Mucosa of rectum (tissue), 2 donors: ENCODE results near the gene PLRG1.
"Not testable (repeated sequence)": the region's sequence is repeated elsewhere in the genome, so short reads cannot be mapped to it uniquely, and the experiment has no call there.

ENCODE experiments used
- H3K27ac ChIP-seq, 2 donors: one replicate each; pipeline ENCODE4 v1.7.0; 2013; ENCODE audit warnings: inconsistent platforms in 2 of 2, low read depth in 2 of 2, low read length in 2 of 2
- H3K27me3 ChIP-seq, 2 donors: one replicate each; pipeline ENCODE4 v1.7.0; 2013; ENCODE audit warnings: low read length in 2 of 2; ENCODE audit not compliant: control insufficient read depth in 2 of 2, insufficient read depth in 2 of 2
- H3K36me3 ChIP-seq, 2 donors: one replicate each; pipeline ENCODE4 v1.7.0; 2013; ENCODE audit warnings: low read length in 2 of 2; ENCODE audit not compliant: control insufficient read depth in 2 of 2, insufficient read depth in 2 of 2
- H3K4me1 ChIP-seq, 2 donors: one replicate each; pipeline ENCODE4 v1.7.0; 2013; ENCODE audit warnings: low read length in 2 of 2, mild to moderate bottlenecking in 1 of 2; ENCODE audit not compliant: control insufficient read depth in 2 of 2, insufficient read depth in 2 of 2
- H3K4me3 ChIP-seq, 2 donors: one replicate each; pipeline ENCODE4 v1.7.0; 2013; ENCODE audit warnings: low read length in 2 of 2
- H3K9ac ChIP-seq, 2 donors: one replicate each; pipeline ENCODE4 v1.7.0; 2013; ENCODE audit warnings: low read length in 2 of 2, low read depth in 1 of 2, mild to moderate bottlenecking in 1 of 2
- H3K9me3 ChIP-seq, 2 donors: one replicate each; pipeline ENCODE4 v1.7.0; 2013; ENCODE audit warnings: low read length in 2 of 2; ENCODE audit not compliant: control insufficient read depth in 2 of 2
- donor health status: healthy.
- donor health status: Normal muscosa, but diverticular disease.

PLRG1 gene

GRCh38 chr4:154549894-154550790 lies at the start of gene PLRG1:
PLRG1 (minus strand) TSS chr4:154550400; CDS start chr4:154550308, 92 bp downstream.
- Histone ChIP-seq H3K36me3 (peaks cover 15 to 18% of the 10 kb centered on the region in 2 donors), H3K27ac (peak within 1 kb of the TSS; percentile 44 to 60), H3K4me3 (peak within 1 kb of the TSS; percentile 83 to 99), H3K4me1 (peaks cover 9 to 11% of the 10 kb centered on the region in 2 donors), H3K27me3 (no peaks in the 10 kb centered on the region), H3K9me3 (no peaks in the 10 kb centered on the region), H3K9ac (peak within 1 kb of the TSS; percentile 80 to 97)

GRCh38 chr4:154597798-154598774 lies 47.9 kb upstream of the PLRG1 start:
- no peaks in the 10 kb centered on the region for H3K27me3 ChIP-seq
- H3K9me3 ChIP-seq = no peaks in the 10 kb centered on the region
- H3K9ac ChIP-seq = no peak overlapping the region
- no peak overlapping the region for H3K4me3 ChIP-seq
- no peak overlapping the region for H3K27ac ChIP-seq
- no peaks in the 10 kb centered on the region for H3K4me1 ChIP-seq
- no peaks in the 10 kb centered on the region for H3K36me3 ChIP-seq

GRCh38 chr4:154597281-154597680 lies 47.1 kb upstream of the PLRG1 start:
- not testable (repeated sequence) for H3K9me3 ChIP-seq, H3K4me3 ChIP-seq, H3K27ac ChIP-seq

GRCh38 chr4:154595807-154596206 lies 45.6 kb upstream of the PLRG1 start:
- Histone ChIP-seq H3K4me3 (no peak overlapping the region), H3K9me3 (no peaks in the 10 kb centered on the region), H3K36me3 (no peaks in the 10 kb centered on the region), H3K4me1 (no peaks in the 10 kb centered on the region), H3K9ac (no peak overlapping the region), H3K27me3 (no peaks in the 10 kb centered on the region), H3K27ac (no peak overlapping the region)

More at GRCh38 chr4:154597281-154597680, 47.1 kb upstream of the PLRG1 start:
- not testable (repeated sequence) for H3K27me3 ChIP-seq, H3K4me1 ChIP-seq, H3K36me3 ChIP-seq, H3K9ac ChIP-seq

- H3K27me3 ChIP-seq, H3K27ac ChIP-seq, H3K36me3 ChIP-seq, H3K9ac ChIP-seq, H3K4me3 ChIP-seq, H3K4me1 ChIP-seq, H3K9me3 ChIP-seq: not testable (repeated sequence)
Observed at GRCh38 chr4:154594343-154594742, 44.1 kb upstream of the PLRG1 start.

- Histone ChIP-seq H3K27me3 (no peaks in the 10 kb centered on the region), H3K36me3 (no peaks in the 10 kb centered on the region), H3K27ac (no peak overlapping the region), H3K4me1 (no peaks in the 10 kb centered on the region), H3K9me3 (no peaks in the 10 kb centered on the region), H3K9ac (no peak overlapping the region), H3K4me3 (no peak overlapping the region)
Observed at GRCh38 chr4:154593868-154594267, 43.7 kb upstream of the PLRG1 start.

- no peaks in the 10 kb centered on the region for H3K4me1 ChIP-seq
- H3K27ac ChIP-seq = no peak overlapping the region
- no peaks in the 10 kb centered on the region for H3K27me3 ChIP-seq
- H3K36me3 ChIP-seq = no peaks in the 10 kb centered on the region
- H3K9me3 ChIP-seq = no peaks in the 10 kb centered on the region
- H3K4me3 ChIP-seq = no peak overlapping the region
- H3K9ac ChIP-seq = no peak overlapping the region
Observed at GRCh38 chr4:154591890-154592289, 41.7 kb upstream of the PLRG1 start.

- no peaks in the 10 kb centered on the region for H3K27me3 ChIP-seq
- no peaks in the 10 kb centered on the region for H3K9me3 ChIP-seq
- H3K4me3 ChIP-seq = no peak within 1 kb of the TSS
- H3K36me3 ChIP-seq = no peaks in the 10 kb centered on the region
- H3K9ac ChIP-seq = no peak within 1 kb of the TSS
- no peak within 1 kb of the TSS for H3K27ac ChIP-seq
- no peaks in the 10 kb centered on the region for H3K4me1 ChIP-seq
Observed at GRCh38 chr4:154590329-154591006, 40.3 kb upstream of the PLRG1 start, which contains the start of gene FGA. FGA (minus strand) TSS chr4:154590742; CDS start chr4:154590687, 55 bp downstream.

- no peak overlapping the region for H3K27ac ChIP-seq
- no peaks in the 10 kb centered on the region for H3K4me1 ChIP-seq
- H3K36me3 ChIP-seq = no peaks in the 10 kb centered on the region
- H3K9ac ChIP-seq = no peak overlapping the region
- H3K27me3 ChIP-seq = no peaks in the 10 kb centered on the region
- H3K4me3 ChIP-seq = no peak overlapping the region
- H3K9me3 ChIP-seq = no peaks in the 10 kb centered on the region
Observed at GRCh38 chr4:154589296-154590197, 39.3 kb upstream of the PLRG1 start.
